H9 (cell line): ENCODE measurements around the gene ZMYND8. TPM values are rescaled to one million over a fixed set of nuclear protein-coding genes. Genes with fewer than 3 reads are reported as not detected.

Experiments
- DNase-seq: peaks from one replicate; pipeline ENCODE4 v3.0.0-alpha.2; 2017
- H2AFZ ChIP-seq: one replicate; pipeline ENCODE4 v1.6.1; 2013; ENCODE audit warnings: mild to moderate bottlenecking, low read length, control low read depth, moderate library complexity
- H2AK5ac ChIP-seq: 2 replicates; pipeline ENCODE4 v1.6.1; 2013; ENCODE audit warnings: low read length, control low read depth, mixed read lengths; ENCODE audit not compliant: insufficient read length
- H2BK120ac ChIP-seq: one replicate; pipeline ENCODE4 v1.6.1; 2013; ENCODE audit warnings: low read depth, mild to moderate bottlenecking, low read length, control low read depth, inconsistent platforms; ENCODE audit not compliant: poor library complexity, severe bottlenecking
- H2BK12ac ChIP-seq: 2 replicates; pipeline ENCODE4 v1.6.1; 2013; ENCODE audit warnings: low read length, control low read depth, mixed read lengths, low read depth; ENCODE audit not compliant: insufficient read length
- H2BK15ac ChIP-seq: 2 replicates; pipeline ENCODE4 v1.6.1; 2013; ENCODE audit warnings: low read depth, low read length, control low read depth
- H2BK20ac ChIP-seq: one replicate; pipeline ENCODE4 v1.6.1; 2013; ENCODE audit warnings: low read depth, mild to moderate bottlenecking, low read length, control low read depth, inconsistent platforms; ENCODE audit not compliant: poor library complexity, severe bottlenecking
- H2BK5ac ChIP-seq: 2 replicates; pipeline ENCODE4 v1.6.1; 2013; ENCODE audit warnings: low read length, control low read depth, mixed read lengths; ENCODE audit not compliant: insufficient read length
- H3K14ac ChIP-seq: 2 replicates; pipeline ENCODE4 v1.6.1; 2013; ENCODE audit warnings: low read length, control low read depth; ENCODE audit not compliant: insufficient read depth
- H3K18ac ChIP-seq: 2 replicates; pipeline ENCODE4 v1.6.1; 2013; ENCODE audit warnings: low read depth, mild to moderate bottlenecking, mixed read lengths, low read length, control low read depth; ENCODE audit not compliant: insufficient read length
- H3K23ac ChIP-seq: 2 replicates; pipeline ENCODE4 v1.6.1; 2013; ENCODE audit warnings: low read length, control low read depth, mixed read lengths, low read depth; ENCODE audit not compliant: insufficient read length
- H3K23me2 ChIP-seq: 2 replicates; pipeline ENCODE4 v1.6.1; 2013; ENCODE audit warnings: low read depth, mild to moderate bottlenecking, mixed read lengths, low read length, control low read depth; ENCODE audit not compliant: insufficient read length, poor library complexity, severe bottlenecking
- H3K27ac ChIP-seq: 2 replicates; pipeline ENCODE4 v1.5.1; 2013; ENCODE audit warnings: low read length, control low read depth, mixed read lengths, low read depth; ENCODE audit not compliant: insufficient read length
- H3K27me3 ChIP-seq: 2 replicates; pipeline ENCODE4 v1.6.1; 2013; ENCODE audit warnings: low read length, control low read depth, inconsistent platforms; ENCODE audit not compliant: insufficient read depth
- H3K4ac ChIP-seq: 2 replicates; pipeline ENCODE4 v1.6.1; 2013; ENCODE audit warnings: low read depth, mild to moderate bottlenecking, control low read depth, inconsistent platforms, low read length, moderate library complexity
- H3K4me1 ChIP-seq: 2 replicates; pipeline ENCODE4 v1.6.1; 2013; ENCODE audit warnings: low read length, control low read depth, inconsistent platforms; ENCODE audit not compliant: insufficient read depth
- H3K4me2 ChIP-seq: 2 replicates; pipeline ENCODE4 v1.6.1; 2013; ENCODE audit warnings: low read length, control low read depth, mixed read lengths; ENCODE audit not compliant: insufficient read length, insufficient read depth
- H3K56ac ChIP-seq: 2 replicates; pipeline ENCODE4 v1.6.1; 2013; ENCODE audit warnings: low read depth, mild to moderate bottlenecking, mixed read lengths, low read length, control low read depth; ENCODE audit not compliant: insufficient read length
- H3K79me1 ChIP-seq: 2 replicates; pipeline ENCODE4 v1.6.1; 2013; ENCODE audit warnings: low read depth, mild to moderate bottlenecking, moderate library complexity, low read length, control low read depth, inconsistent platforms; ENCODE audit not compliant: insufficient read depth, poor library complexity, severe bottlenecking
- H3K79me2 ChIP-seq: 2 replicates; pipeline ENCODE4 v1.6.1; 2013; ENCODE audit warnings: low read length, control low read depth, inconsistent platforms; ENCODE audit not compliant: insufficient read depth
- H3K9ac ChIP-seq: 2 replicates; pipeline ENCODE4 v1.6.1; 2013; ENCODE audit warnings: low read length, control low read depth, mixed read lengths; ENCODE audit not compliant: insufficient read length; ENCODE audit errors: extremely low read depth
- H3K9me3 ChIP-seq: one replicate; pipeline ENCODE4 v1.6.1; 2013; ENCODE audit warnings: low read depth, low read length, inconsistent platforms; ENCODE audit not compliant: control insufficient read depth
- H3T11ph ChIP-seq: one replicate; pipeline ENCODE4 v1.6.1; 2013; ENCODE audit warnings: mild to moderate bottlenecking, low read length, control low read depth, inconsistent platforms
- H4K20me1 ChIP-seq: one replicate; pipeline ENCODE4 v1.6.1; 2013; ENCODE audit not compliant: control insufficient read depth, insufficient read length, insufficient read depth
- H4K5ac ChIP-seq: 2 replicates; pipeline ENCODE4 v1.6.1; 2013; ENCODE audit warnings: low read depth, mild to moderate bottlenecking, mixed read lengths, low read length, control low read depth; ENCODE audit not compliant: insufficient read length
- H4K8ac ChIP-seq: replicated peaks from 2 replicates; pipeline ENCODE4 v1.6.1; 2013; ENCODE audit warnings: low read length, control low read depth, mixed read lengths, low read depth; ENCODE audit not compliant: insufficient read length
- H4K91ac ChIP-seq: 2 replicates; pipeline ENCODE4 v1.6.1; 2013; ENCODE audit warnings: low read depth, mild to moderate bottlenecking, moderate library complexity, mixed read lengths, low read length, control low read depth; ENCODE audit not compliant: insufficient read length
- H3K27ac Mint-ChIP-seq, 3 experiments: 2 replicates in 2 of 3; 3 replicates in 1 of 3; pipeline ENCODE4 v1.8.0; 2020 to 2021; ENCODE audit warnings: mixed read lengths in 3 of 3, mild to moderate bottlenecking in 1 of 3, moderate library complexity in 1 of 3
- H3K27me3 Mint-ChIP-seq: 2 replicates; pipeline ENCODE4 v1.8.0; 2021; ENCODE audit warnings: low read depth, mild to moderate bottlenecking, moderate library complexity, mixed read lengths
- H3K36me3 Mint-ChIP-seq, 3 experiments: 2 replicates in 2 of 3; 3 replicates in 1 of 3; pipeline ENCODE4 v1.8.0; 2020 to 2021; ENCODE audit warnings: low read depth in 3 of 3, mixed read lengths in 3 of 3; ENCODE audit not compliant: insufficient read depth in 1 of 3
- H3K4me1 Mint-ChIP-seq, 2 experiments: 2 replicates each; pipeline ENCODE4 v1.8.0; 2020; ENCODE audit warnings: mixed read lengths in 2 of 2
- H3K4me3 Mint-ChIP-seq, 2 experiments: 2 replicates in 1 of 2; 3 replicates in 1 of 2; pipeline ENCODE4 v1.8.0; 2020 to 2021; ENCODE audit warnings: mild to moderate bottlenecking in 2 of 2, mixed read lengths in 2 of 2, moderate library complexity in 1 of 2
- H3K9me3 Mint-ChIP-seq, 2 experiments: 2 replicates in 1 of 2; 3 replicates in 1 of 2; pipeline ENCODE4 v1.8.0; 2020; ENCODE audit warnings: mild to moderate bottlenecking in 2 of 2, mixed read lengths in 2 of 2, moderate library complexity in 1 of 2
- WGBS: extraction: QIAGEN DNeasy Blood & Tissue Kit; methylation state at CpG from one replicate; pipeline ENCODE4 v1.1.7; 2013; ENCODE audit warnings: missing lambda C conversion rate, low lambda C conversion rate, mixed read lengths; ENCODE audit not compliant: insufficient read length; ENCODE audit errors: extremely low coverage; 5-methylcytosine and 5-hydroxymethylcytosine counted together
- total RNA-seq: library from RNA; stranded (reverse); gene quantifications from 2 replicates; pipeline ENCODE4 v1.2.1, GENCODE V29; 2021
- TF ChIP-seq, protein P1 (sequence below): fragments of 200-600 bp; sonication (generic); conservative IDR thresholded peaks from 3 replicates; pipeline ENCODE4 v1.8.0; 2021; ENCODE audit warnings: antibody characterized with exemption, mild to moderate bottlenecking

ZMYND8 gene
- total RNA-seq, 1 experiment from 2014 or later: 158 TPM

DNA sequence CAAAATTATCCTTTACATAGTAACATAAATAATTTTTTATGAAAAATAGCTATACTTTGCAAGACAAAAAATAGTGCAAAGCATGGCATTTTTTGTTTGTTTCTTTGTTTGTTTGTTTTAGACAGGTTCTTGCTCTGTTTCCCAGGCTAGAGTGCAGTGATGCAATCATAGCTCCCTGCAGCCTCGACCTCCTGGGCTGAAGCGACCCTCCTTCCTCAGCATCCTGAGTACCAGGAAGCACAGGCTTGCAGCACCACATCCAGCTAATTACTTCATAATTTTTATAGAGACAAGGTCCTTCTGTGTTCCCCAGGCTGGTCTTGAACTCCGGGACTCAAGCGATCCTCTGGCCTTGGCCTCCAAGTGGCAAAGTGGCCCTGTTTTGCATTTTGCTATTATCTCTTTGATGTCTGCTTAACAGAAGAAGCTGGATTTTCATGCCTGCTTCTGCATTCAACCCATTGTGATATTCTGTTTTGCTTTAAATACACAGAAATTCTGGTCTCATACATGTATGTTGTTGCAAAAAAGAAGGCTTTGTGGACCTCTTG, 49.4 kb upstream of the ZMYND8 start:
- H3K27ac ChIP-seq: no peak overlapping the region
- DNase-seq: no peak
- no peaks in the 10 kb centered on the region for H3K4me1 ChIP-seq
- no peak overlapping the region for H4K91ac ChIP-seq
- H3K79me2 ChIP-seq: no peaks in the 10 kb centered on the region
- H4K20me1 ChIP-seq: no peaks in the 10 kb centered on the region
- WGBS: no CpG with 5 or more reads among the region's 4 CpGs
- no peak overlapping the region for H3K14ac ChIP-seq
- Mint-ChIP-seq H3K4me1 (no peaks in the 10 kb centered on the region), H3K27ac (no peak overlapping the region), H3K36me3 (no peaks in the 10 kb centered on the region), H3K27me3 (no peaks in the 10 kb centered on the region; the same call in 1 of the 2 replicates), H3K4me3 (no peak overlapping the region), H3K9me3 (no peaks in the 10 kb centered on the region)
- no peak overlapping the region for H2AFZ ChIP-seq
- H3K23ac ChIP-seq: no peak overlapping the region
- H3K4me2 ChIP-seq: no peak overlapping the region
- H3K18ac ChIP-seq: no peak overlapping the region
- no peak overlapping the region for H2BK120ac ChIP-seq
- TF ChIP-seq, protein P1, sequence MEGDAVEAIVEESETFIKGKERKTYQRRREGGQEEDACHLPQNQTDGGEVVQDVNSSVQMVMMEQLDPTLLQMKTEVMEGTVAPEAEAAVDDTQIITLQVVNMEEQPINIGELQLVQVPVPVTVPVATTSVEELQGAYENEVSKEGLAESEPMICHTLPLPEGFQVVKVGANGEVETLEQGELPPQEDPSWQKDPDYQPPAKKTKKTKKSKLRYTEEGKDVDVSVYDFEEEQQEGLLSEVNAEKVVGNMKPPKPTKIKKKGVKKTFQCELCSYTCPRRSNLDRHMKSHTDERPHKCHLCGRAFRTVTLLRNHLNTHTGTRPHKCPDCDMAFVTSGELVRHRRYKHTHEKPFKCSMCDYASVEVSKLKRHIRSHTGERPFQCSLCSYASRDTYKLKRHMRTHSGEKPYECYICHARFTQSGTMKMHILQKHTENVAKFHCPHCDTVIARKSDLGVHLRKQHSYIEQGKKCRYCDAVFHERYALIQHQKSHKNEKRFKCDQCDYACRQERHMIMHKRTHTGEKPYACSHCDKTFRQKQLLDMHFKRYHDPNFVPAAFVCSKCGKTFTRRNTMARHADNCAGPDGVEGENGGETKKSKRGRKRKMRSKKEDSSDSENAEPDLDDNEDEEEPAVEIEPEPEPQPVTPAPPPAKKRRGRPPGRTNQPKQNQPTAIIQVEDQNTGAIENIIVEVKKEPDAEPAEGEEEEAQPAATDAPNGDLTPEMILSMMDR: no peak
- H3K4ac ChIP-seq: no peak overlapping the region
- no peaks in the 10 kb centered on the region for H3K9me3 ChIP-seq
- no peak overlapping the region for H3T11ph ChIP-seq
- H2AK5ac ChIP-seq: no peak overlapping the region
- no peaks in the 10 kb centered on the region for H3K23me2 ChIP-seq
- H4K8ac ChIP-seq: no peak overlapping the region
- no peak overlapping the region for H2BK20ac ChIP-seq
- no peak overlapping the region for H2BK15ac ChIP-seq
- no peaks in the 10 kb centered on the region for H3K79me1 ChIP-seq
- H2BK5ac ChIP-seq: no peak overlapping the region
- no peak overlapping the region for H3K56ac ChIP-seq
- H4K5ac ChIP-seq: no peak overlapping the region
- H2BK12ac ChIP-seq: no peak overlapping the region
- no peak overlapping the region for H3K9ac ChIP-seq
- H3K27me3 ChIP-seq: no peaks in the 10 kb centered on the region
